Naive thymus-derived CD4-positive, alpha-beta T cell (primary cell): Measurements from ENCODE around the gene IQGAP1. TPM values are rescaled to one million over a fixed set of nuclear protein-coding genes. Genes with fewer than 3 reads are reported as not detected.

ENCODE experiments used
- ATAC-seq: fragments of 150-1000 bp; cut with Tn5 transposase; 2 replicates; pipeline ENCODE4 v1.10.0; 2021; ENCODE audit warnings: mild to moderate bottlenecking, moderate library complexity
- CTCF ChIA-PET: fragments of 350-600 bp; sonication (Branson Sonifier 250); formaldehyde crosslinking; loops from one replicate; lab custom pipeline; 2021; ENCODE audit warnings: antibody characterized with exemption; lab: Charles Lee
- POLR2A ChIA-PET: fragments of 350-600 bp; sonication (Branson Sonifier 250); formaldehyde crosslinking; loops from one replicate; lab custom pipeline; 2021; ENCODE audit warnings: antibody characterized with exemption, inconsistent platforms; lab: Charles Lee
- DNase-seq, 9 donors: peaks; one replicate each; pipeline versions ENCODE4 v3.0.0 to v3.0.0-alpha.2; 2020 to 2022; ENCODE audit warnings: mixed read lengths in 1 of 9
- H3K27ac ChIP-seq: one replicate; pipeline ENCODE4 v1.7.0; 2013; ENCODE audit warnings: mild to moderate bottlenecking, low read depth, low read length, moderate library complexity
- H3K27me3 ChIP-seq, 2 donors: one replicate each; pipeline ENCODE4 v1.7.0; 2013; ENCODE audit warnings: low read length in 2 of 2, mild to moderate bottlenecking in 2 of 2, moderate library complexity in 2 of 2; ENCODE audit not compliant: control insufficient read depth in 2 of 2, insufficient read depth in 2 of 2
- H3K36me3 ChIP-seq, 3 experiments: 1 replicate in 2 of 3; 2 replicates in 1 of 3; pipeline ENCODE4 v1.7.0; 2013; ENCODE audit warnings: low read length in 3 of 3, mild to moderate bottlenecking in 3 of 3, moderate library complexity in 1 of 3; ENCODE audit not compliant: insufficient read depth in 3 of 3, control insufficient read depth in 2 of 3
- H3K4me1 ChIP-seq, 2 donors: one replicate each; pipeline ENCODE4 v1.7.0; 2013; ENCODE audit warnings: low read length in 2 of 2, mild to moderate bottlenecking in 2 of 2, moderate library complexity in 1 of 2; ENCODE audit not compliant: control insufficient read depth in 2 of 2, insufficient read depth in 2 of 2
- H3K4me3 ChIP-seq: 2 replicates; pipeline ENCODE4 v1.7.0; 2013; ENCODE audit warnings: mild to moderate bottlenecking, low read length
- H3K9me3 ChIP-seq, 3 experiments: 1 replicate in 2 of 3; 2 replicates in 1 of 3; pipeline ENCODE4 v1.7.0; 2013; ENCODE audit warnings: low read length in 3 of 3; ENCODE audit not compliant: control insufficient read depth in 2 of 3
- H3K27ac Mint-ChIP-seq, 9 donors: one replicate each; pipeline ENCODE4 v1.8.0; 2020 to 2022; ENCODE audit warnings: mixed read lengths in 9 of 9, mild to moderate bottlenecking in 8 of 9, moderate library complexity in 5 of 9, inconsistent platforms in 2 of 9
- H3K27me3 Mint-ChIP-seq, 5 donors: one replicate each; pipeline ENCODE4 v1.8.0; 2021 to 2022; ENCODE audit warnings: mixed read lengths in 5 of 5, mild to moderate bottlenecking in 1 of 5
- H3K36me3 Mint-ChIP-seq, 5 donors: one replicate each; pipeline ENCODE4 v1.8.0; 2020 to 2022; ENCODE audit warnings: mixed read lengths in 5 of 5, mild to moderate bottlenecking in 3 of 5, inconsistent platforms in 1 of 5
- H3K4me1 Mint-ChIP-seq, 7 donors: one replicate each; pipeline ENCODE4 v1.8.0; 2020 to 2022; ENCODE audit warnings: mixed read lengths in 7 of 7, mild to moderate bottlenecking in 3 of 7, inconsistent platforms in 1 of 7
- H3K4me3 Mint-ChIP-seq, 10 donors: one replicate each; pipeline ENCODE4 v1.8.0; 2020 to 2022; ENCODE audit warnings: mild to moderate bottlenecking in 10 of 10, mixed read lengths in 10 of 10, moderate library complexity in 6 of 10, inconsistent platforms in 2 of 10
- H3K9me3 Mint-ChIP-seq, 11 donors: one replicate each; pipeline ENCODE4 v1.8.0; 2020 to 2022; ENCODE audit warnings: mixed read lengths in 11 of 11, mild to moderate bottlenecking in 4 of 11, inconsistent platforms in 1 of 11, moderate library complexity in 1 of 11
- intact Hi-C, 2 donors: fragments of 100-400 bp; cut with micrococcal nuclease; formaldehyde crosslinking; loops; one replicate each; pipeline ENCODE4 v1.15.1; 2023
- polyA plus RNA-seq, 2 donors: library from polyadenylated mRNA; unstranded; fragments of 300-500 nt; fragmentation: Illumina TruSeq; gene quantifications; one replicate each; pipeline ENCODE4 v1.2.3, GENCODE V29; 2021
- total RNA-seq, 6 experiments: library from RNA in 5 of 6; stranded (reverse) in 5 of 6; gene quantifications; 1 replicate in 5 of 6; 2 replicates in 1 of 6; pipeline ENCODE4 v1.2.3 and lab custom pipeline; 2021 to 2026

Gene IQGAP1
- total and polyA plus RNA-seq, 7 experiments from 2014 or later: 73.9 to 263 (median 90.3) TPM

DNA sequence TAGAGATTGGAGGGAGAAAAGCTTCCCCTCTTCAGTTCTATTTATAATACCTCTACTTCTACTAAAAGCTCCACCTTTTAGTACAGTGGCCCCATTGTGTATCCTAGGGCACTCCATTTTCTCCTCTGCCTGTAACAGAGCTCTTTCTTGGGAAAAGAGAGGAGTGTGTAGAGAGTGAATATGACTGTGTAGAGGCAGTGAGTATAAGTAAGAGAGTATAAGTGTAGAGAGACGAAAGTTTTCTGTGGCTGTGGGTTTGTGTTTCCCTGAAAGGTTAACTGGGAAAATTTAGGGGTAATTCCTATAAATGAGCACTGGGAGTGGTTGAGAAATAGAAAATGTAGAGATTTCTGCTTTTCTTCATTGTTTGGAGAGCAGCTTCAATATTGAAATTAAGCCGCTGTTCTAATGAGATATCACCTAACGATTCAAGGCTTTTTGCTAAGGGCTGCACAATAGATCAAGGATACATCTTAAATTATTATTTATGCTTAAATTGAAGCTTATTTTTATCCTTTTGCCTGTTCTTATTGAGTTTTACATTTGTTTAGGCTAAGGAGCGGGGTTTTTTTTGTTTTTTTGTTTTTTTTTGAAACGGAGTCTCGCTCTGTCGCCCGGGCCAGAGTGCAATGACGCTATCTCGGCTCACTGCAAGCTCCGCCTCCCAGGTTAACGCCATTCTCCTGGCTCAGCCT lies 6.9 kb downstream of the IQGAP1 start:
- no peak overlapping the region for H3K4me3 ChIP-seq
- Mint-ChIP-seq H3K36me3 (peaks cover 20 to 37% (median 32%) of the 10 kb centered on the region in 5 donors), H3K4me3 (peak overlapping the region in 2 of 10 donors; percentile 4 to 26), H3K27me3 (no peaks in the 10 kb centered on the region), H3K27ac (peak overlapping the region; percentile 24 to 72 (median 43)), H3K4me1 (peaks cover 42 to 78% (median 67%) of the 10 kb centered on the region in 7 donors), H3K9me3 (peaks cover 0 to 1% (median 0%) of the 10 kb centered on the region in 11 donors)
- no peaks in the 10 kb centered on the region for H3K9me3 ChIP-seq
- H3K4me1 ChIP-seq: peaks cover 29 to 43% of the 10 kb centered on the region in 2 donors
- ChIA-PET POLR2A (interaction anchor here (0.6 to 2.2 kb wide), 3 partner anchors 12 to 31 kb away, joined by 3 to 4 read pairs (median 3); no protein-coding TSS in a partner anchor), CTCF (no interaction called here)
- intact Hi-C loops: no loop called here
- DNase-seq (no peak), ATAC-seq (peak; percentile 11)
- H3K27me3 ChIP-seq: no peaks in the 10 kb centered on the region
- H3K36me3 ChIP-seq: peaks cover 0 to 7% (median 0%) of the 10 kb centered on the region in 3 experiments
- no peak overlapping the region for H3K27ac ChIP-seq

DNA sequence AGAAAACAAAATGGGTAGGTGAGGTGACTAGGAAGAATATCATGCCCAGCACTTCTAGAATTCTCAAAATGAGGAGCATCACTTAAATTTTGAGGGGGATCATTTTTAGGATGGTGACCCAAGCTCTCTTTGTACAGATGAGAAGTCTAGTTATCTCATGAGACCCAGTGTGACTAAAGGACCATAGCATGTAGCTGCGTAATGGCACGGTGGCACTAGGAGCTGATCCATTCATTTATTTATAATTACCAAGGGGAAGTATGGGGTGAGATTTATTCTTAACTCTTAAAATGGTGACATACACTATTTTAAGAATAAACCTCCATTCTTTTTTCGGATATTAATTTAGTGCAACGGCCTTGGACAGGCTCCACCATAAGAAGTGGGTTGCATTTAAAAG lies 8.3 kb downstream of the IQGAP1 start:
- CTCF ChIA-PET: interaction anchor here (1.2 kb wide), 1 partner anchor 36 kb away, joined by 3 read pairs; no protein-coding TSS in a partner anchor
- Mint-ChIP-seq H3K4me1 (peaks cover 39 to 78% (median 67%) of the 10 kb centered on the region in 7 donors), H3K4me3 (peak overlapping the region in 2 of 10 donors; percentile 4 to 40), H3K27me3 (no peaks in the 10 kb centered on the region), H3K36me3 (peaks cover 11 to 29% (median 26%) of the 10 kb centered on the region in 5 donors), H3K9me3 (peaks cover 0 to 1% (median 0%) of the 10 kb centered on the region in 11 donors), H3K27ac (peak overlapping the region in 7 of 9 donors; percentile 3 to 74 (median 46))
- Histone ChIP-seq H3K9me3 (no peaks in the 10 kb centered on the region), H3K4me1 (peaks cover 29 to 44% of the 10 kb centered on the region in 2 donors), H3K27me3 (no peaks in the 10 kb centered on the region), H3K36me3 (no peaks in the 10 kb centered on the region), H3K27ac (peak overlapping the region; percentile 3), H3K4me3 (no peak overlapping the region)
- ATAC-seq (no peak), DNase-seq (no peak)
- intact Hi-C loops: no loop called here
- POLR2A ChIA-PET: interaction anchor here (0.9 kb wide), 1 partner anchor 20 kb away, joined by 3 read pairs; no protein-coding TSS in a partner anchor

DNA sequence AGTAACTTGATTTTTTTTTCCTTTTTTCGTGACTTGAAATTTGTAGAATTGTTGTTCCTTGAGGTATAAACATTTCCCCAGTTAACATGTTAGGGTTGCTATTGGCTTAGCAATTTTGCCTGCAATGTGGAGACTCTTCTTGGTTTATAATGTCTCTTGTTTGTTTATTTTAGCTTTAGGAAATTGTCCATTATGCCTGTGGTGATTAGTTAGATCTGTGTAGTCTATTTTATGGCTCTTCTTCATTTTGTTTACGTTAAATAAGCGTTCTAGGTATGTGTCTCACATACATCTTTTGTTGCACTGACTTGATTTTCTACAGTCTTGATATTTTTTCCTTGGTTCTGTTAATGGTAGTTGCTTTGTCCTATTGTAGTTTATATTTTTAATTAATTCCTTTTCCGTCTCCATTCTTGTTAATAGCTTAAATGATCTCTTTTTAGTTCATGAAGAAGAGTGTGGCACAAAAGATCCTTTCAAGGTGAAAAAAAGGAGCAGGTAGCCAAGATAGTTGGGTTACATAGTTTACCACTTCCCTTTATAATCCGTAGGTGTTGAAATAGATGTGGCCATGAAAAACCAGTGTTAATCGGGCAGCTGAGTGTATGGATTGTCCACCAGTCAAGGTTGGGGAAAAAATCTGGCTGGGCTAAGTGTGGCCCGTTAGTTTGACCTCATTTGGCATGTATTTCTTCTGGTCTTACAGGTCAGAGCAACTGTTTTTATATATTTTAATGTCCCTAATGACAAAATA lies 12.1 kb downstream of the IQGAP1 start:
- no peaks in the 10 kb centered on the region for H3K36me3 ChIP-seq
- no peaks in the 10 kb centered on the region for H3K9me3 ChIP-seq
- DNase-seq (no peak), ATAC-seq (peak; percentile 55)
- CTCF ChIA-PET: interaction anchor here (0.6 to 0.8 kb wide), 2 partner anchors 37 to 525 kb away, joined by 3 to 4 read pairs; no protein-coding TSS in a partner anchor
- Mint-ChIP-seq H3K27me3 (no peaks in the 10 kb centered on the region), H3K36me3 (peaks cover 0 to 17% (median 5%) of the 10 kb centered on the region in 5 donors), H3K9me3 (no peaks in the 10 kb centered on the region), H3K4me1 (peaks cover 41 to 72% (median 64%) of the 10 kb centered on the region in 7 donors), H3K27ac (peak overlapping the region; percentile 94 to 99 (median 99)), H3K4me3 (peak overlapping the region; percentile 61 to 86 (median 80))
- intact Hi-C loops: loop anchor here (1.0 to 10.0 kb wide), 8 partner anchors 8 to 455 kb away; partner anchors contain the start of genes CIB1 (in 2 of the 2), GDPGP1 (in 2 of the 2) and IQGAP1 (in 1 of the 2)
- H3K27ac ChIP-seq: peak overlapping the region; percentile 83
- peak overlapping the region; percentile 37 for H3K4me3 ChIP-seq
- H3K27me3 ChIP-seq: no peaks in the 10 kb centered on the region
- POLR2A ChIA-PET: interaction anchor here (0.6 to 6.7 kb wide), 7 partner anchors 8 to 24 kb away, joined by 3 to 48 read pairs (median 4); partner anchors contain the start of gene IQGAP1
- peaks cover 31 to 36% of the 10 kb centered on the region in 2 donors for H3K4me1 ChIP-seq

DNA sequence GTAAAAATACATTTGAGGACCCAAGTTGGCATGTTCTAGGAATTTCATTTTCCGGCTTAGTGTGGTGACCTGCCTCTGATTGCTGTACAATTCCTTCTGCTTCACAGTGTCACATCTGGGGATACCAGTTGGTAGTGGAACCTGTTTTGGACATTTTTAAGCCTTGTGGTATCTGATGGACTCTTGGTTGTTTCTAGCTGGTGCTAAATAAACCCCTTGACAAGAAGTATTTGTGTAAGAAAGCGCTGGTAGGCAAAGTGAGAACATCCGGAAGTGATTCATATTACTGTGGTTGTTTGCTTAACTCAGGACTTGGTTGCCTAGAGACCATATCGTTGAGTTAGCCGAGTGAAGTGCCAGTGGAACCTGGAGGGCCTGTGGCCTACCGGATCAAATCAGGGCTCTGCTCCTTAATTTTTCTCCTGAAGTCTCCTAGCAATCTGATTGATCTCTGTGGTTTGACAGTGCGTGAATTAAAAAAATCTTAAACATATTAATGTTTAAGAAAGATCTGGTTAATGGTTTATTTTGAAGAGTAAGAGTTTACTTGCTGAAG lies 12.8 kb downstream of the IQGAP1 start:
- H3K36me3 Mint-ChIP-seq: peaks cover 0 to 15% (median 0%) of the 10 kb centered on the region in 5 donors
- peaks cover 28 to 36% of the 10 kb centered on the region in 2 donors for H3K4me1 ChIP-seq
- H3K27ac Mint-ChIP-seq: peak overlapping the region; percentile 94 to 99 (median 99)
- ATAC-seq: peak; percentile 98
- intact Hi-C loops: loop anchor here (1.0 to 10.0 kb wide), 12 partner anchors 7 to 454 kb away; partner anchors contain the start of genes CIB1 (in 2 of the 2), GDPGP1 (in 2 of the 2), IQGAP1 (in 2 of the 2) and ZNF774 (in 1 of the 2)
- DNase-seq: peak in 8 of 9 donors; percentile 49 to 89 (median 82)
- no peaks in the 10 kb centered on the region for H3K27me3 Mint-ChIP-seq
- ChIA-PET CTCF (no interaction called here), POLR2A (interaction anchor here (1.6 to 6.7 kb wide), 4 partner anchors 9 to 24 kb away, joined by 3 to 48 read pairs (median 5); partner anchors contain the start of gene IQGAP1)
- no peaks in the 10 kb centered on the region for H3K9me3 ChIP-seq
- no peaks in the 10 kb centered on the region for H3K36me3 ChIP-seq
- H3K27me3 ChIP-seq: no peaks in the 10 kb centered on the region
- peak overlapping the region; percentile 37 for H3K4me3 ChIP-seq
- H3K27ac ChIP-seq: peak overlapping the region; percentile 83
- H3K4me1 Mint-ChIP-seq: peaks cover 38 to 71% (median 64%) of the 10 kb centered on the region in 7 donors
- no peaks in the 10 kb centered on the region for H3K9me3 Mint-ChIP-seq
- H3K4me3 Mint-ChIP-seq: peak overlapping the region; percentile 61 to 86 (median 80)

DNA sequence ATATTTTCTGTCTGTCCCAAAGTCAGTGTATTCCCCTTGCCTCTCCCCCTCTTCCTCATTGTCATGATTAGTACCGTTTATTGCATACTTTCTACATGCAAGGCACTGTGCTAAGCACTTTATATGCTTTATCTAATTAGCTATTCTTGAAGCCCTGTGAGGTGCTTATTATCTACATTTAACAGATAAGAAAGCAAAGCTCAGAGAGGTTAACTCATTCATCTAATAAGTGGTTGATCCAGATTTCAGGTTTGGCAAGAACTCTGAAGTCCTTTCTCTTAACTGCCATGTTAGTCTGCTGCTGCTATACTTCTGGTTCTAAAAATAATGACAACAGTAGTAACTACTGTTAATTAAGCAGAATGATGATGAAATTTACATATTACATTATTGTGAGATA lies 13.5 kb downstream of the IQGAP1 start:
- Mint-ChIP-seq H3K27me3 (no peaks in the 10 kb centered on the region), H3K27ac (peak overlapping the region; percentile 94 to 99 (median 99)), H3K36me3 (peaks cover 0 to 11% (median 0%) of the 10 kb centered on the region in 5 donors), H3K4me1 (peaks cover 39 to 72% (median 64%) of the 10 kb centered on the region in 7 donors), H3K4me3 (peak overlapping the region in 8 of 10 donors; percentile 42 to 83 (median 79)), H3K9me3 (no peaks in the 10 kb centered on the region)
- H3K27me3 ChIP-seq: no peaks in the 10 kb centered on the region
- H3K4me1 ChIP-seq: peaks cover 27 to 36% of the 10 kb centered on the region in 2 donors
- DNase-seq (no peak), ATAC-seq (no peak)
- ChIA-PET POLR2A (interaction anchor here (0.8 to 6.7 kb wide), 5 partner anchors 10 to 127 kb away, joined by 3 to 48 read pairs (median 5); partner anchors contain the start of gene IQGAP1), CTCF (interaction anchor here (0.6 to 0.7 kb wide), 2 partner anchors 39 to 167 kb away, joined by 3 read pairs; partner anchors contain the start of genes CIB1 and GDPGP1)
- no peaks in the 10 kb centered on the region for H3K9me3 ChIP-seq
- peak overlapping the region; percentile 37 for H3K4me3 ChIP-seq
- peak overlapping the region; percentile 83 for H3K27ac ChIP-seq
- intact Hi-C loops: loop anchor here (1.0 to 10.0 kb wide), 11 partner anchors 12 to 453 kb away; partner anchors contain the start of genes CIB1 (in 2 of the 2), GDPGP1 (in 2 of the 2), IQGAP1 (in 1 of the 2) and ZNF774 (in 1 of the 2)
- H3K36me3 ChIP-seq: no peaks in the 10 kb centered on the region
